NCI-H1105 treated with DMSO at 0.1 percent for 48 hours (cell line): ENCODE measurements around the gene ZFPM1.

Experiments
- DNase-seq: peaks from one replicate; lab custom pipeline; 2025; lab: John Stamatoyannopoulos, UW

ZFPM1 gene

DNA sequence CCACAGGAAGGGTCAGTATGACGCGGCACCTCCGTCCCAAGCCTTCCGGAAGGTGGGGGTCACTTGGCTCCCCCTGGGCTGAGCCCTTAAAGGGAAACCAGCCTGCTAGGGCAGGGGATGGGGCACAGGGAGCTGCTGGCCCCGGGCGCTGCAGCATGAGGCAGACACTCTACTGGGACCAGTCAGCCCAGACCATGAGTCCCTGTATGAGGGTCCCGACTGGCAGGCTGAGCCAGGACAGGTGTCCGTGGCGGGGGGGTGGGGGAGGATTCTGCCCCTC is 73.8 kb downstream of the ZFPM1 start:
- DNase-seq: no peak

DNA sequence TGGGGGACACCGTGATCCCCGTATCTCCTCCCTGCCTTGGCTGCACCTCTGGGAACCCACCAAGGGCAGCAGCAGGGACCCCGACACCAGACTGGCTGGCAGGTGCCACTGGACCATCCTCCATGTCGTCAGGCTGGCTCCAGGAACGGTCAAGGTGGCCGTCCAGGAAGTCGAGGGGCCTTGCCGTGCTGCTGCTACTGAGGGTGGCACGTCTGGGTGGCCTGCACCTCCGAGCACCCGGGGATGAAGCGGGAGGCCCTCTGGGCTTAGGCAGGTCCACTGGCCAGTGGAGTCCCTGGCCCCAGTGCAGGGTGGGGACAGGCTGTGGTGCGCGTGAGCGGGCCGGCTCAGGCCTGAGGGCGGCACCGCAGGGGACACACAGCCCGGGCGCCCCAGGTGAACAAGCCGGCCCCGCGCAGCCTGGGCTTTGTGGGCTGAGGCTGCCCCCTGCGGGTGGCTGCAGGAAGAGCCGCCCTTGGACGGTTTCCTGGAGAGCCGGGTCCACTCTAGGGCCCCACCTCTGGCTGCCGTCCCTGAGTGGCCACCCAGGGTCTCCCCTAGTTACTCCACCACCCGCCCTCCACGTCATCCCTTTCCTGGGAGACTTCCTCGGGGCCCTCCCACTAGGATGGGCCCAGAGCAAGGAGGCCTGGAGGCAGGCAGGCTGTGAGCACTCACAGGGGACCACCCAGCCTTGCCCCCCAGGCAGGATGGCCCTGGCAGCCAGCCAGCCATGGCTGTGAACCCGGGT is 74.3 kb downstream of the ZFPM1 start:
- DNase-seq: no peak

DNA sequence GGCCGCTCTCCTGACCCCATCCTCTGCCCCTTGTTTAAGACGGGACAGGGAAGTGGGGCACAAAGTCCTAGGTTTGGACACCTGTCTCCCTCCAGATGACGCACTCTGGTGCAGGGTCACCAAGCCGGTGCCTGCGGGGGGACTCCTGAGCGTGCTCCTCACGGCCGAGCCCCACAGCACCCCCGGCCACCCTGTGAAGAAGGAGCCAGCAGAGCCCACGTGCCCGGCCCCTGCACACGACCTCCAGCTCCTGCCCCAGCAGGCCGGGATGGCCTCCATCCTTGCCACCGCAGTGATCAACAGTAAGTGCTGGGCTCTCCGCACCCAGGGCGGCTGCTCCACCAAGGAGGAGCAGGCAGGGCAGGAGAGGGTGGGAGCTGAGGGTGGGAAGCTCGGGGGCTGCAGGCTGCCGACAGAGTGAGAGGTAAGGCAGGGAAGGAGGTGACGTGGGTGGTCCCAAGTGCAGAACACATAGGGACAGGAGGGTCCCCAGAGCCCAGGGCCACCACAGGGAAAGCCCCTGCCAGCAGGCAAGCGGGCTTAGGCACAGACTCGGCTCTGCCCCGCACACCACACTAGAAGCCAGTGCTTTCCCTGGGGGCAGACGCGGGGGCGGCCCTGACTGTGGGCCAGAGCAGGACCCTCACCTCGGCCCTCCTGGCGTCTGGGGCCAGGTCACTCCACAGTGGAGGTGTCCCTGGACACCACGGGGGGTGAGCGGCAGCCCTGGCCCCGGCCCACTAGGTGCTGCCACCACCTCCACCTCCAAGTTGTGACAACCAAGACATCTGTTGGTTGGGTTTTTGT is 75.1 kb downstream of the ZFPM1 start:
- no peak for DNase-seq

DNA sequence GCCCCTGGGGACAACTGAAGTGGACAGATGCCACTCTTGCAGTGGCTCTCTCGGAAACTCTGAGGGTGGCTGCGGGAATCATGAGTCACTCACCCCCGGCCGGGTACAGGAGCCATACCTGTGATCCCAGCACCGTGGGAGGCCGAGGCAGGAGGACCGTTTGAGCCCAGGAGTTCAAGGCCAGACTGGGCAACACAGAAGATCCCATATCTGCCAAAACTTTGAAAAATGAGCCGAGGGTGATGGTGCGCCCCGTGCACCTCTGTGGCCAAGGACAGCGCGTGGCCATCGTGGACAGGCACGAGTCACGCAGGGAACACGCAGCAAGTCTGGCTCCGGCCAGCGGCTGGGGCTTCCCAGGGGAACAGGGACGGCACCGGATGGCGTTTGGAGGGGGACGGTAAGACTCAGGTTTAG is 75.8 kb downstream of the ZFPM1 start:
- DNase-seq: no peak

DNA sequence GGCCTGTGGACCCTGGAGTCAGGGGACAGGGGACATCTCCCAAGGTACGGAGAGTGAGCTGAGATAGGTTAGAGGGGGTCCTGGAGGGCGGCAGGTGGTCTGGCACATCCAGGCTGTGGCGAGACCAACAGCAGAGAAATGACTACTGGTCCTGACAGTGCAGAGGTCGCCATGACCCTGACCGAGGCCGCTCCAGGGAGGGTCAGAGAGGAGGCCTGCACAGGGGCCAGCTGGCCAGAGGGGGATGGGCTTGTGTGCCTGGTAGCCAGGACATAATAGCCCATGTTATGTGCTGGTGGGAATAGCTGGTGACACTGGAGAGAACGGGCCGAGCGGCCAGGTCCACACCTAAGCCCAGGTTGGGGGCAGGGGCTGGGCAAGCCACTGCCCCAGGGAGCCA is 76.5 kb downstream of the ZFPM1 start:
- no peak for DNase-seq

DNA sequence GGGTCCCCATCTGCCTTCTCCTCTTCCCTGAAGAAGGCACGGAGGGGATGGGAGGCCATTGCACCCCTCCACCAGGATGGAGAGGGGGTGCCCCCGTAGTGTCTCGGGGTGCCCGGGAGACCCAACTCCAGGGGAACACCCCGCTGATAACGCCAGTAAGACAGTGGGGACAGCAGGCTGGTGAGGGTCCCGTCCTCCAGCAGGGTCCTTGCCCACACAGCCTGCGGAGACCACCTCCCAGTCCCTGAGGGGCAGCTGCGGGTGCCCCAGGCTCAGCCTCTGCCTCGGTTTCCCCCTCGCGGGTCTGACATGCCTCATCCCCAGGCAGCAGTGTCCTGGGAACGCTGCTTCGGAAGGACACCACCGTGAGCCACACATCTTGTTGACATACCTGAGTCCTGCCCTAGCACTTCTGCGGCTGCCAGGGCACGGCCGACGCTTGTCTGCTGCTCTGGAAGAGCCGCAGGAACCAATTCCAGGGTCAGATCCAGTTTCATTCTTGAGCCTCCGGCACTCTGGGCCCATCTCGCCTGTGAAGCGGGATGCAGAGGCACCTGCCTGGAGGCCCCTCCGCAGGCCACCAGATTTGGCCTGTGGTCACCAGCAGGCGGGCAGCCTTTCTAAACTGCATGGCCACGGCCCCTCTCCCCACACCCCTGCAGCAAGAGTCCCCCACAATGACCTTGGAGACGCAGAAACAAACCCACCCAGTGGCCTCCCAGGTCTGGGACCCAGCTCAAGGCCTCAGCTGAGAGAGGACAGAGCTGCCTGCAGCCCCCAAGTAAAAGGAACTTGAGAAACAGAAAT is 77.2 kb downstream of the ZFPM1 start:
- no peak for DNase-seq

DNA sequence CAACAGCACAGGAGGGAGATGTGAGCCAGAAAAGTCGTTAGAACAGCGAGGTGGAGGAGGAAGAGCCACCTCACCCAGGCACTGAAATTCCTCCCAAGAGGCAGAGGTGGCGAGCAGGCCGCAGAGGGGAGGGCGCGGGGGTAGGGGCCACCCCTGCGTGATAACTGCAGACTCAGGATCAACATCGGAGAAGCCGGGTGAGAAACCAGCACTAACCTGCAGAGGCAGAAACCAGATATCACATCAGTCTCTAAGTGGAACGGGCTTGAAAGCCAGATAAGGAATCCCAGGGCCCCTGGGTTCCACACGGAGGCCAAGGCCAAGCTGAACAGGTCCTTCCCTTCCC is 77.8 kb downstream of the ZFPM1 start:
- no peak for DNase-seq

DNA sequence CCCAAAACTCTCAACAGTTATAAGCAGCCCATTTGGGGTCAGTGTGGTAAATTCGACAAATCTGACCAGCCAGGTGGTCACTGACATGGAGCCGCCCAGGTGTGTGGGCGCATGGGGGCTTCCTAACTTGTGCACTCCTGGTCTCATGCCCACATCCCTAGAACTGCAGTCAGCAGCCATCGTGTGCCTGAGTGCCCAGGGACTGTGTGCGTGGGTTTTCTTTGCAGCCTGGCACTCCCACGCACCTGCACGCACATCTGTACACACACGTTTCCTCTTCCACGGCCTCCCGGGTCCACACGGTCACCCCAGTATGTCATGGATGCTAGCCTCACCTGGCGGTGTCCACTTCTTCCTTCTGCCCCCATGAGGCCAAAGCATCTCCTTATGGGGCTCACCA is 78.3 kb downstream of the ZFPM1 start:
- DNase-seq: no peak

DNA sequence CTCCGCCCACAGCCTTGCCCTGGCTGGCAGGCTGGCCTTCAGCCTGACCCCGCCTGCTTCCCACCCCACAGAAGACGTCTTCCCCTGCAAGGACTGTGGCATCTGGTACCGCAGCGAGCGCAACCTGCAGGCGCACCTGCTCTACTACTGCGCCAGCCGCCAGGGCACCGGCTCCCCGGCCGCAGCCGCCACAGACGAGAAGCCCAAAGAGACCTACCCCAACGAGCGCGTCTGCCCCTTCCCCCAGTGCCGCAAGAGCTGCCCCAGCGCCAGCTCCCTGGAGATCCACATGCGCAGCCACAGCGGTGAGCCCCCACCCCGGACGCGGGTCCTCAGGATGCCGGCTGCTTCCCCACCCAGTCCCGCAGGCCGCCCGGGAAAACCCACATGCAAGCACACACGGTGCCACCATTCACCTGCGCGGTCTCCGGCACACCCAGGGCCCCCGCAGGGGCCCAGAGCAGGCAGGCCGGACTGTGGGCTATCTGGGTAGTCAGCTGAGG is 78.9 kb downstream of the ZFPM1 start:
- no peak for DNase-seq

DNA sequence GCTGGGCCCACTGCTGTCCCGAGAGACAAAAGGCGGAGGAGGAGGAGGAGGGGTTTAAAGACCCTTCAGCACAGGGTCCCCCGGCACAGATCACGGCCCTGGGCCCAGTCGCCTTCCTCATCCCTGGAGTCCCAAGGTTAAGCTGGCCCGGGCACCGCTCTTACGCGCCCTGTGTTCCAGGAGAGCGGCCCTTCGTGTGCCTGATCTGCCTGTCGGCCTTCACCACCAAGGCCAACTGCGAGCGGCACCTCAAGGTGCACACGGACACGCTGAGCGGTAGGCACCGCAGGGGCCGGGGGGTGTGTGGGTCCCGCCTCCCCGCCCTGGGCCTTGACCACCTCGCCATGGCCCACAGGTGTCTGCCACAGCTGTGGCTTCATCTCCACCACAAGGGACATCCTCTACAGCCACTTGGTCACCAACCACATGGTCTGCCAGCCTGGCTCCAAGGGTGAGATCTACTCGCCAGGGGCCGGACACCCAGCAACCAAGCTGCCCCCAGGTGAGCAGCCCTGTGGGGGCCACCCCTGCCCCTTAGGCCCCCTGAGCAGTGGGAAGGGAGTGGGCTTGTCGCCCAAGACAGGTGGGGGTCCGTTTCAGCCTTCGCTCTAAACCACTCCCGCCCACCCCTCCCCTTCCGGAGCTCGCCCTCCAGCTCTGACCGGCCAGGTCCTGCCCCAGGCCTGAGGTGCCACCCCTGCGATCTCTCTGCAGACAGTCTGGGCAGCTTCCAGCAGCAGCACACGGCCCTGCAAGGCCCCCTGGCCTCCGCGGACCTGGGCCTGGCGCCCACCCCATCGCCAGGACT is 79.6 kb downstream of the ZFPM1 start:
- DNase-seq: no peak

DNA sequence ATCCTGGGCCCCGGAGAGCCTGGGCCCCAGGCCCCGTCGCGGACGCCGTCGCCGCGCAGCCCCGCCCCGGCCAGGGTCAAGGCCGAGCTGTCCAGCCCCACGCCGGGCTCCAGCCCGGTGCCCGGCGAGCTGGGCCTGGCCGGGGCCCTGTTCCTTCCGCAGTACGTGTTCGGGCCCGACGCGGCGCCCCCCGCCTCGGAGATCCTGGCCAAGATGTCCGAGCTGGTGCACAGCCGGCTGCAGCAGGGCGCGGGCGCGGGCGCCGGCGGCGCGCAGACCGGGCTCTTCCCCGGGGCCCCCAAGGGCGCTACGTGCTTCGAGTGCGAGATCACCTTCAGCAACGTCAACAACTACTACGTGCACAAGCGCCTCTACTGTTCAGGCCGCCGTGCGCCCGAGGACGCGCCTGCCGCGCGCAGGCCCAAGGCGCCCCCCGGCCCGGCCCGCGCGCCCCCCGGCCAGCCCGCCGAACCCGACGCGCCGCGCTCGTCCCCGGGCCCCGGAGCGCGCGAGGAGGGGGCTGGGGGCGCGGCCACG is 80.4 kb downstream of the ZFPM1 start:
- peak; percentile 13 for DNase-seq

DNA sequence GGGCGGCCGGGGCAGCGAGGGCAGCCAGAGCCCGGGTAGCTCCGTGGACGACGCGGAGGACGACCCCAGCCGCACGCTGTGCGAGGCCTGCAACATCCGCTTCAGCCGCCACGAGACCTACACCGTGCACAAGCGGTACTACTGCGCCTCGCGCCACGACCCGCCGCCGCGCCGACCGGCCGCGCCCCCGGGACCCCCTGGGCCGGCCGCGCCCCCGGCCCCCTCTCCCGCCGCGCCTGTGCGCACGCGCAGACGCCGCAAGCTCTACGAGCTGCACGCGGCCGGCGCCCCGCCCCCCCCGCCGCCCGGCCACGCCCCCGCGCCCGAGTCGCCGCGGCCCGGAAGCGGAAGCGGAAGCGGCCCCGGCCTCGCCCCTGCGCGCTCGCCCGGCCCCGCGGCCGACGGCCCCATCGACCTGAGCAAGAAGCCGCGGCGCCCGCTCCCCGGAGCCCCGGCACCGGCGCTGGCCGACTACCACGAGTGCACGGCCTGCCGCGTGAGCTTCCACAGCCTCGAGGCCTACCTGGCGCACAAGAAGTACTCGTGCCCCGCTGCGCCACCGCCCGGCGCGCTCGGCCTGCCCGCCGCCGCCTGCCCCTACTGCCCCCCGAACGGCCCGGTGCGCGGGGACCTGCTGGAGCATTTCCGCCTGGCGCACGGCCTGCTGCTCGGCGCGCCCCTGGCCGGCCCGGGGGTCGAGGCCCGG is 81.0 kb downstream of the ZFPM1 start:
- DNase-seq: peak; percentile 34

DNA sequence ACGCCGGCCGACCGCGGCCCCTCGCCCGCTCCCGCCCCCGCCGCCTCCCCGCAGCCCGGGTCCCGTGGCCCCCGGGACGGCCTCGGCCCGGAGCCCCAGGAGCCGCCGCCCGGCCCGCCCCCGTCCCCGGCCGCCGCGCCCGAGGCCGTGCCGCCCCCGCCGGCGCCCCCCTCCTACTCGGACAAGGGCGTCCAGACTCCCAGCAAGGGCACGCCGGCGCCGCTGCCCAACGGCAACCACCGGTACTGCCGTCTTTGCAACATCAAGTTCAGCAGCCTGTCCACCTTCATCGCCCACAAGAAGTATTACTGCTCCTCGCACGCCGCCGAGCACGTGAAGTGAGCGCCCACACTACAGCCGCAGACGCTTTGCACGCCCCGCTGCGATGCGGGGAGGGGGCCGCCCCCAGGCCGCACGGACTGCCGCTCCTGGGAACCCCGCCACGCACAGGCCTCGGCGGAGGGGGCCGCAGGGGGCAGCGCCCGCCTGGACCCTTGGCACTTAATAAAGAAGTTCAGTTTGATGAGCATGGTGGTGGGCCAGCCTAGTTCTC is 81.6 kb downstream of the ZFPM1 start:
- no peak for DNase-seq

DNA sequence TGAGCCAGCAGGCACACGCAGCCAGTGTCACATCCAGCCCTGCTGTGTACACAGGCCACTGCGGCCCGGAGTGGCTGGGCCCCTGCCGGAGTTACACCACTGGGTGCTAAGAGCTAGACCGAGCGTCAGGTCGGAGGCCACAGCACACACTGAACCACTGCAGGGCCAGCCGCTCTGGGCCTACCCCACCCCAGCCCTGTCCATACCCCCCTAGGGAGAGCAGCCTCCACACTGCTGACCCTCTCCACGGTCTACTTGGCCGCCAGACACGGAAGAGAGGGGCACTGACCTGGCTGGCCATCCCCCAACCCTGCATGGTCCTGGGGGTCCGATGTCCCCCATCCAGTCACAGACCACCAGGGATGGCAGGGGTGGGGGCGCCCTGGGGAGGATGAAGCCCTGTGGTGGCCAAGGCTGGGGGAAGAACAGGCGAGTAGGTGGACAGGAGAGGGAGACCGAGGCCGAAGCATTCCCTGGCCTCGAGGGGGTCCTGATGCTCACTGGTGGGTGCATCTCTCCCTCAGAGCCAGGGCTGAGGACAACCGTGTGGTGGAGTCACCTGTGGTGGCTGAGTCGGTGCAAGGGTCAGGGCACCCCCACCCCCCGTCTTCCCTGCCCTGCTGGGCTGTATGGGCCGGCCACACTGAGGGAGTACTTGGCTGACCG is 82.2 kb downstream of the ZFPM1 start:
- DNase-seq: no peak

DNA sequence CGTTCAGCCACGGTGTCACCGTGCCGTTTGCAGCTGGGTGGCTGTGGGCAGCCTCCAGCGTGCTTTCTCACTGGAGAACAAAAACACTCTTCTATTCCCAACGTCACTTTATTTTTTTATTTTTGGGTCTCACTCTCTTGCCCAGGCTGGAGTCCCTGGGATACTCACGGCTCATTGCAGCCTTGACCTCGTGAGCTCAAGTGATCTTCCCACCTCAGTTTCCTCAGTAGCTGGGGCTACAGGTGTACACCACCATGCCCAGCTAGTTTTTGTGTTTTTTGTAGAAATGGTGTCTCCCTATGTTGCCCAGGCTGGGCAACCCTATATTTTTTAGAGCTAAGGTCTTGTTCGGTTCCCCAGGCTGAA is 82.8 kb downstream of the ZFPM1 start:
- no peak for DNase-seq

DNA sequence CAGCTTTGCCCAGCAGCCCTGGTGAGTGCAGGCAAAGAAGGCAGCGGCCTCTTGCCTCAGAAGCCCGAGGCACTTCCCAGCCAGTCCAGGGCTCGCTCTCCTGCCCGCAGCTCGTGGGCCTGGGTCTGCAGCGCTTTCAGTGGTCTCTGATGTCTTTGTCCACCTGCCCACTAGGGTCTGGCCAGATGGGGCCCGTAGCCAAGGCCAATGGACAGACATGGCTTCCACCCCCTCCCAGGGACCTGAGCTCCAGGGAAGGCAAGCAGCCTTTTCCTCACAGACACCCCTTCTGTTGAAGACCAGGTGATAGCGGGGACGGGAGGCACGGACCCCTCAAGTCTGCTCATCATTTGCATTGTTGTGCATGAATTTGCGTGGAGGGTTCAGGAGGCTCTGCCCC is 83.4 kb downstream of the ZFPM1 start:
- no peak for DNase-seq

DNA sequence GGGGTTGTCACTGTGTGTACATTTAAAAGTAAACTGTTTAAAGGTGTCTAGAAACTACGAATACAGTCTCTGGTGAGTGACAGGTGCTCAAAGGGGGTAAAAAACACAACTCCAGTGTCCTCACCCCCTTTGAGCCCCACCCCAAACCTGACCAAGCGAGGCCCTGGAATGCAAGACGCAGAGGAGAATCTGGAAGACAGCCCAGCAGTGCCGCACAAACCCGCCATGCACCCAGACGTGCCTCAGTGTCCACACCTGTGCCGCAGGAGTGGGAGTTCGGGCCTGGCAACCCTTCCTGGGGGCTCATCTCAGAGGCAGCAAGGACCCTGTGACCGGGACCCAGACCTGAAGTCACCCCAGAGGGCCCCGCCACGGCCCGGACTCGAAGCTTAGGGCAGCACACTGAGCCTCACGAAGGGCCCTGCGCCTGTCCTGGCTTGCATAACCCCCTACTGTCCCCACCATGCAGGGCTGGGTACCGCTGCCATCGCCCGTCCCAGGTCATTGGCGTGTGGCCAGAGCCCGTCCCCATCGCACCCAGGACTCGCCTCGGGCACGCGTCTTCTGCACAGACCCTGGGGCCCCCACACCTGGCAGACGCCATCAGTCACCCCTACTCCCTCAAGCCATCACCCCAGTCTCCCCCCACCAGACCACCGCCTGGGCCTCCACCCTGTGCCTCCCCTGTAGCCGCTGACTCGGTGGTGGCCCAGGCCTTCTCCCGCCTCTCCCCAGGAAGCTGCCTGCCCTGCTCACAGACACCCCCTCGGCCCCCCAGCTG is 84.1 kb downstream of the ZFPM1 start:
- no peak for DNase-seq

DNA sequence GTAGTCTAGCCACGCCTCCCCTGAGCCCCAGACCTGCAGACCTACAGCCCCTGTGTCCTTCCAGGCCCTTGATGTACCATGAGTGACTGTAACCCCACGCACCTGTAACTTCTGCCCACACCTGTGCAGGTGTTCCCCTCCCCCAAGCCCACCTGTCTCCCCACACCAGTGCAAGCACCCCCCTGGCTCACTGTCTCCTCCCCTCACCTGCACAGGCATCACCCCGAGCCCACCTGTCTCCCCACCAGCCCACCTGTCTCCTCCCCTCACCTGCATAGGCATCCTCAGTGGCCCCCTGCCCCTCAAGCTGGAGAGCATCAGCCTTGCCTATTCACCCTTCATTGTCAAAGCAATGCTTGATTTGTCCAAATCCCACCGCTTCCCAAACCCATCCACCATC is 84.8 kb downstream of the ZFPM1 start:
- no peak for DNase-seq

DNA sequence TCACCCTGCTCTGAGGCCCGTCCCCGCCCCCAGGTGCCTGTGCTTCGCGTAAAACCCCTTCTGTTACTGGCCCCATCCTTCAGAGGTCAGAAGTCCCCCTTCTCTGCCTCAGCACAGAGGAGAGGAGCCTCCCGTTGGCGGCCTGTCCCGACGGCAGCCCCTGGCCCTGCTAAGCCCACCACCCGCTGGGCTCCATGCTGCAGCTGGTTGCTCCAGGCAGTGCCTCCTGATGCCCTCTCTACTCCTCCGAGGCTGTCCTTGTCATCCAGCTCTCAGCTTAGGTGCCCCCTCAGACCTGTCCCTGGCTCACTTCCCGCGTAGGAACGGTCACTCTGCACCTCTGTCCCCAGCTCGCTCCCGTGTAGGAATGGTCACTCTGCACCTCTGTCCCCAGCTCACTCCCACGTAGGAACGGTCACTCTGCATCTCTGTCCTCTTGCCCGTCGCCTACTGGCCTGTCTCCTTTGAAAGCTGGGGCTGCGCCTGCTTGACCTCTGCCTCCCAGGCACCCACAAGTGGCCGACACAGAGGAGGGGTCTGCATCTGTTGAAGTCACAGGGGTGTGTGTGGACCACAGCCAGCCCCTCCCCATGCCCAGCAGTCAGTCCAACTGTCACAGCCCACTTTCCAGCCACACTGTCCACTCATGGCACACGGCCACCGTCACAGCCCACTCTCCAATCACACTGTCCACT is 85.4 kb downstream of the ZFPM1 start:
- no peak for DNase-seq
